ENCODE data around the gene TMPRSS9. TPM values are rescaled to one million over a fixed set of nuclear protein-coding genes. Genes with fewer than 3 reads are reported as not detected.

Gene TMPRSS9
- polyA plus RNA-seq, 1 donor (not counting 4 experiments of a cell fraction or from before 2014, with no cell fraction given), result not detected

- H3K27me3 ChIP-seq (ENCODE audit: control insufficient read depth, extremely low read depth, insufficient read depth, low read length), result no peaks in the 10 kb centered on the region
- FAIRE-seq, result no peak
- dilution Hi-C loops (cut with MboI; ENCODE audit: extremely low pct_ligation_motif_present, low sequenced_read_pairs), result no loop called here
- H3K4me1 ChIP-seq (ENCODE audit: control insufficient read depth, extremely low read depth, insufficient read depth, low read length), result peaks cover 2% of the 10 kb centered on the region
- no peaks in the 10 kb centered on the region for H3K9me1 ChIP-seq (ENCODE audit: control insufficient read depth, extremely low read depth, insufficient read depth, low read length)
- no peaks in the 10 kb centered on the region for H3K9me3 ChIP-seq (ENCODE audit: control insufficient read depth, low read depth, low read length)
- H3K36me3 ChIP-seq (ENCODE audit: control insufficient read depth in 2 of 2, extremely low read depth in 1 of 2, insufficient read depth in 2 of 2, low read length in 2 of 2), result peaks cover 5 to 11% of the 10 kb centered on the region in 2 experiments
- no peak overlapping the region for H2AFZ ChIP-seq (ENCODE audit: control insufficient read depth, low read length)
- H3K9ac ChIP-seq (ENCODE audit: control insufficient read depth, extremely low read depth, insufficient read depth, low read length), result no peak overlapping the region
- no peak overlapping the region for H3K27ac ChIP-seq (ENCODE audit: control insufficient read depth, insufficient read depth, low read length)
- no peak overlapping the region for H3K4me3 ChIP-seq (ENCODE audit: control insufficient read depth in 2 of 3, extremely low read depth in 1 of 3, insufficient read depth in 2 of 3, low read depth in 1 of 3, low read length in 3 of 3)
- no peak for DNase-seq (ENCODE audit: low read depth, low spot score)
- no peak for TF ChIP-seq CTCF (optimal IDR thresholded peaks at IDR 0.05 in 1 of 3, IDR thresholded peaks at IDR 0.05 in 1 of 3, conservative IDR thresholded peaks at IDR 0.05 in 1 of 3; ENCODE audit: extremely low read depth in 1 of 3, insufficient read depth in 2 of 3, low read length in 3 of 3)
- no peak for TF ChIP-seq EZH2 (IDR thresholded peaks at IDR 0.05; ENCODE audit: low read length)
- H3K79me2 ChIP-seq (ENCODE audit: control insufficient read depth, insufficient read depth, low read length), result peaks cover 3% of the 10 kb centered on the region
- no peaks in the 10 kb centered on the region for H4K20me1 ChIP-seq (ENCODE audit: control insufficient read depth, extremely low read depth, insufficient read depth, low read length)
- H3K4me2 ChIP-seq (ENCODE audit: control insufficient read depth, extremely low read depth, insufficient read depth, low read depth, low read length), result no peak overlapping the region
Measured at GRCh38 chr19:2319551-2319950, 40.5 kb upstream of the TMPRSS9 start.

GRCh38 chr19:2320049-2320448, 40.0 kb upstream of the TMPRSS9 start:
- Histone ChIP-seq H3K36me3 (ENCODE audit: control insufficient read depth in 2 of 2, extremely low read depth in 1 of 2, insufficient read depth in 2 of 2, low read length in 2 of 2) (peaks cover 6 to 15% of the 10 kb centered on the region in 2 experiments), H3K79me2 (ENCODE audit: control insufficient read depth, insufficient read depth, low read length) (peaks cover 8% of the 10 kb centered on the region), H4K20me1 (ENCODE audit: control insufficient read depth, extremely low read depth, insufficient read depth, low read length) (no peaks in the 10 kb centered on the region), H3K9me3 (ENCODE audit: control insufficient read depth, low read depth, low read length) (no peaks in the 10 kb centered on the region), H3K9ac (ENCODE audit: control insufficient read depth, extremely low read depth, insufficient read depth, low read length) (no peak overlapping the region), H3K27me3 (ENCODE audit: control insufficient read depth, extremely low read depth, insufficient read depth, low read length) (no peaks in the 10 kb centered on the region), H2AFZ (ENCODE audit: control insufficient read depth, low read length) (no peak overlapping the region), H3K4me1 (ENCODE audit: control insufficient read depth, extremely low read depth, insufficient read depth, low read length) (peaks cover 2% of the 10 kb centered on the region), H3K27ac (ENCODE audit: control insufficient read depth, insufficient read depth, low read length) (no peak overlapping the region), H3K4me3 (ENCODE audit: control insufficient read depth in 2 of 3, extremely low read depth in 1 of 3, insufficient read depth in 2 of 3, low read depth in 1 of 3, low read length in 3 of 3) (no peak overlapping the region), H3K9me1 (ENCODE audit: control insufficient read depth, extremely low read depth, insufficient read depth, low read length) (no peaks in the 10 kb centered on the region), H3K4me2 (ENCODE audit: control insufficient read depth, extremely low read depth, insufficient read depth, low read depth, low read length) (no peak overlapping the region)
- TF ChIP-seq EZH2 (IDR thresholded peaks at IDR 0.05; ENCODE audit: low read length) (no peak), CTCF (optimal IDR thresholded peaks at IDR 0.05 in 1 of 3, IDR thresholded peaks at IDR 0.05 in 1 of 3, conservative IDR thresholded peaks at IDR 0.05 in 1 of 3; ENCODE audit: extremely low read depth in 1 of 3, insufficient read depth in 2 of 3, low read length in 3 of 3) (no peak)
- DNase-seq (ENCODE audit: low read depth, low spot score) (peak; percentile 13), FAIRE-seq (peak; percentile 46)
- dilution Hi-C loops (cut with MboI; ENCODE audit: extremely low pct_ligation_motif_present, low sequenced_read_pairs), result no loop called here
